RPMI8226 (cell line): ENCODE data around the gene TRIM10.
A peak's percentile ranks its signal among the peaks of the same experiment; 100 is the strongest.

Experiments
- DNase-seq: peaks from one replicate; pipeline ENCODE4 v3.0.0-alpha.2; 2015

The TRIM10 gene, protein sequence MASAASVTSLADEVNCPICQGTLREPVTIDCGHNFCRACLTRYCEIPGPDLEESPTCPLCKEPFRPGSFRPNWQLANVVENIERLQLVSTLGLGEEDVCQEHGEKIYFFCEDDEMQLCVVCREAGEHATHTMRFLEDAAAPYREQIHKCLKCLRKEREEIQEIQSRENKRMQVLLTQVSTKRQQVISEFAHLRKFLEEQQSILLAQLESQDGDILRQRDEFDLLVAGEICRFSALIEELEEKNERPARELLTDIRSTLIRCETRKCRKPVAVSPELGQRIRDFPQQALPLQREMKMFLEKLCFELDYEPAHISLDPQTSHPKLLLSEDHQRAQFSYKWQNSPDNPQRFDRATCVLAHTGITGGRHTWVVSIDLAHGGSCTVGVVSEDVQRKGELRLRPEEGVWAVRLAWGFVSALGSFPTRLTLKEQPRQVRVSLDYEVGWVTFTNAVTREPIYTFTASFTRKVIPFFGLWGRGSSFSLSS

DNA sequence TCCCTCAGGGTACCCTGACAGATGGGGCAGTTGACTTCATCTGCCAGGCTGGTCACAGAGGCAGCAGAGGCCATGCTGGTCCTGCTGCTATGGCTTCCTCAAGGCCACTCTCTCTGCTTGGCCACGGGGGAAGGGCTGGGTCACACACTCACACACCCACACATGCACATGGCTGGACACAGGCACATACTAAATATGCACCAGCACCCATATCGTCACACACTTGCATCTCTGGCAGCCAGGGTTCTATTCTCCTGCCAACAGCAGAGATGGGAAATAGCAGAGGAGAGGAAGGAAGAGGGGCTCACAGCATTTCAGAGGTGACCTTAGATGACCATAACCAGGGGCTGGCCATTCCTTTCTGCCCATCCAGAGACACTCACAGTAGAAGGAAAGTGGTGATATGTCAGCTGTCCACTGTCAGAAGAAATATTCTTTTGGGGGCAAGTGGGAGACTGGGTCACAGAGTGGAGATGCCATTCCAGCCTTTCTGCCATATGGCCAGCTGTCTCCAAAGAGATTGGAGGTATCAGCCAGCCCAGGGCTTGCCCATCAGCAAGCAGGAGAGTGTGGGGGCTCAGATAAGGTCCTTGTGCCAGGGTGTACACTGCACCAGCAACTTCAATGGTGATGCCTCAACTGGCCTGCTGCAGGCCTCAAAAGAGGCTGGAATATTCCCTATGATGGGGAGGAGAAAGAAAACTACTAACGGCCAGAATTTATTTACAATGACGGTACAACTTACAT, at the start of gene TRIM10:
TSS of gene TRIM10 (minus strand) at position 427 of the 747 bp plus-strand sequence. CDS start at position 74, 353 bp downstream.
- DNase-seq = no peak

- DNase-seq = no peak
These were observed 46.7 kb upstream of the TRIM10 start for GRCh38 chr6:30207619-30208295.

GRCh38 chr6:30206799-30207618, 46.0 kb upstream of the TRIM10 start:
- DNase-seq = no peak

DNA sequence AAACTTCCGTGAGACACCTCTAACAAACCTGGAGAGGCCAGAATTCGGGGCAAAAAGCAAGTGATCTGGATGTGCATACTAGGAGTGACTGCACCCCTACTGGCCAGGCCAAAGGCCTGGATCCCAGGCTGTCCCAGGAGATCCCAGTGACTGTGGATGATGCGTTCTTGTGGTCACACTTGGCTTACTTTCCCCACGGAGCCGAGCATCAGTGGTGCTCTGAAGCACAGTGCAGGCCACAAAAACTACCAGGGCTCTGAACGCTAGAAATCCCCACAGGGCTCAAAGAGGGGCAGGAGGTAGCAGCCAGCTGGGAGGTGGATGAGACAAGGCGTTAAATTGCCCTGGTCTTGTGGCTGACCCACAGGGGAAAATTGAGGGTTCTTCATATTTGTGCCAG, 45.1 kb upstream of the TRIM10 start:
- DNase-seq = no peak

DNA sequence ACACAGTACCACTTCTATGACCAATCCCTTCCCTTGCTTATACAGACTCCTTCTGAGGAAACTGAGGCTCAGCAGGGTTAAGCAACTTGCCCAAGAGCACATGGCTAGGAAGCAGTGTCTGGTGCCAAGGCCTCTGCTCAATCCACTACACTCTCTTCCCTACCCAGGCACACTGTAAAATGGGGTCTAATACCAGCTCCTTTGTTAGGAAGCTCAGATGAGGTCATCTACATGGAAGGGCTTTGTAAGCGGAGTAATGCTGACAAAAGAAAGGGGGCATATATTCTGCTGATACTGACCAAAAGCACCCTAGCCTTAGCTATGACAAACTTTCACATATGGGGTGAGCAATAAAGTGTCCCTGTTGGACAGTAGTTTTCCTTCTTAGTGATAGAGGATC, 43.1 kb upstream of the TRIM10 start:
- no peak for DNase-seq

DNA sequence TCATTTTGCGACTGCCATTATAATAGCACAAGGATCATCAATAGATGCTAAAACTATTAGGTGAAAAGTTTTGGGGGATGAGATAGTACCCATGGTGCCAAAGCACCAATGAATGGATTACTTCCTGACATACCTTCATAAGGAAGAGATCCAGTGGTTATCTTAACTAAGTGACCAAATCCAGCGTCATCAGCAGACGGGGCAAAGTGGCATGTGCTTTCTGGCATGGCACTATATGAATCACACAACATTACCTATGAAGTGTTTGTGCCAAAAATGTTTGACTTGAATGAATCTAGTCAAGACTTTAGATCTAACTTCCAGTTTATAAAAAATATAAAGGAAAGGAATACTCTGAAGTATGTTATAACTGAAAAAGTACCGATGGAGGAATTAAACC, 41.4 kb upstream of the TRIM10 start:
- no peak for DNase-seq

DNA sequence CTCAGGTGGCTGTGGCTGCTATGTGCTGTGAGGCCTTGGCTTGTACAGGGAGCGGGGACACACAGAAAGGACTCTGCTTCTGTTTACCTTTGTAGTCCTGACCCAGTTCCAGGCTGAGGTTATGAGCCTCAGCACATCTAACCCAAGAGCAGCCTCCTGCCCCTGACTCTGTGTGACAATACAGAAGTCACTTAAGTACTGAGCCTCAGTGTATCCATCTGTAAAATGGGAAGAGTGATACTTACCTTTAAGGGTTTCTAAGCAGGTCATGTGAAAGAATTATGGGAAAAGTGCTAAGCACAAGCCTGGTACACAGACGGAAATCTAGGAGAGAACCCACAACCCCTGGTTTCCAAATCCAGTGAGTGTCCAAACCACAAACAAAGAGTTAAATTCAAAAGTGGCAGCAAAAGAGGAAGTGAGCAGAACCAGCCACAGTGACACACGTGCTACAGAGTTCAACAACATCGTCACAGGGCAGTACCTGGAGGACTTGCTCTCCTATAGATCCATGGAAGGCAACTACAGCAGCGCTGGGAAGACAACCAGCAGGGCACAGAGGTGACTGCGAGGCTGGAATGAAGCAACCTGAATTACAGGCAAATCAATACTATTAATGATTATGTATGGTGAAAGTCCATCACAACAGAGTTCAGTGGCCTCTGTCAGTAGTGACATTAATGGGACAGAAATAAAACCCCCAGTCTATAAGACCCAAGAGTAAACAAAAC, 39.7 kb upstream of the TRIM10 start:
- DNase-seq = peak; percentile 69

DNA sequence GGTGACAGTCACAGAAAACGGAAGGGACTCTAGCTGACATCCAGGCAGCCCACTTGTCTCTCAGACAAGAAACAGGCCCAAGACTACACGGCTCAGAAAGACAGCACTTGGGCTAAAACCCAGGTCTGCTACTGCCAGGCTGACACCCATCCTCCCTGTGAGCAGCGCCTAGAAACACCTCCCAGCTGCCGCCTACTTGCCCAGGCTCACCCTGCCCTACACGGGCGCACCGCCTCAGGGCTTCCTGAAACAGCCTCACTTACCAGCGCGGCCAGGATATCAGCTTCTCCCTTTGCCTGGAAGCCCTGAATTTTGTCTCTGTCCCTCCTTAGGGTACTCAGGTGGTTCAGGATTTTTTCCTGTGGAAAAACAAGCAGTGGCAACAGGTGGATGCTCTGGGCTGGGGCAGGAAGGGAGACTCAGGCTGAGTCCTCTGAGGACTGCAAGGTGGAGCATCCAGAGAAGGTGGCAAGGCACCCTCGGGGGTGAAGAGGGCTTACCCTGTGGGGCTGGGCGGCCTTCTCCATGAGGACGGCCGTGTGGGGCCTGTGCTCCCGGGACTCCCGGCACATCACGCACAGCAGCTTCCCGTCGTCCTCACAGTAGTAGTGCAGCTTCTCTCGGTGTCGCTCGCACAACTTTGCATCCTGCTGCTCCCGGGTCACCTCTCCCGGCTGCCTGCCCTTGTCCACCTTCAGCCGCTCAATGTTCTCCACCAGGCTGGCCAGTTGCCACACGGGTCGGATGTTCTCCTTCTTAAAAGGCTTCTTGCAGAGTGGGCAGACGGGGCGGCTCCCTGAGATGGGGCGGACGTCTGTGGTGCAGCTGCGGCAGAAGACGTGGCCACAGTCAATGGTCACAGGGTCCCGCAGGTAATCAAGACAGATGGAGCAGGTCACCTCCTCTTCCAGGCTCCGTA, 37.4 kb upstream of the TRIM10 start:
- no peak for DNase-seq

GRCh38 chr6:30196376-30196775, 35.4 kb upstream of the TRIM10 start:
- no peak for DNase-seq

GRCh38 chr6:30195951-30196350, 34.9 kb upstream of the TRIM10 start:
- no peak for DNase-seq

- DNase-seq = no peak
These were observed 34.0 kb upstream of the TRIM10 start for GRCh38 chr6:30194797-30195690.

GRCh38 chr6:30192076-30192475, 31.1 kb upstream of the TRIM10 start:
- no peak for DNase-seq

GRCh38 chr6:30188541-30188940, 27.5 kb upstream of the TRIM10 start:
- no peak for DNase-seq

- no peak for DNase-seq
These were observed 25.0 kb upstream of the TRIM10 start for GRCh38 chr6:30185846-30186484.

DNA sequence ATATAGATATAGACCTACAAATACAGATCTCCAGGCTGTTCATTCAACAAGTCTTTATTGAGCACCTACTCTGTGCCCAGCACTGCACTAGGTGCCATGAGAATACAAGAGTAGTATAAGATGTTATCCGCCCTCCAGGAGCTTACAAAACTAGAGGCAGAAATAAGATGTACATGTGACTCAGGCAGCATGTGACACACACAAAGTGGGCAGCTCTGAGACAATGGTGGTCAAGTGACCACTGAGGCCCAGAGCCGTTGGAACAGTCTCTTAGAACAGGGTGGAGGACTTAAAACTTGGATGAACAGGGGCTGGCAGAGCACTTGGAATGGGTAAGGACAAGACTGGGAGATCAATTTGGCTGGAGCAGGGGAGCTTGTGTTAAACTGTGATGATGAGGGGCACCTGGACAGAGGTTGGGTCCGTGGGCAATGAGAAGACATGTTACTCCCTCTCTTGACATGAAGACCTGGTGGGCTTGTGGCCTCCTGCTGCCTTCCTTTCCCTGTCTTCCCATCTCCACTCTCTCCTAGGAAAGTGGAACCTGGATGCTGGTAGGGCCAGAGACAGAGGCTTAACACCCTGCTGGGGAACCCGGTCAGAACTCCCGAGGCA, 23.5 kb upstream of the TRIM10 start:
- no peak for DNase-seq

DNA sequence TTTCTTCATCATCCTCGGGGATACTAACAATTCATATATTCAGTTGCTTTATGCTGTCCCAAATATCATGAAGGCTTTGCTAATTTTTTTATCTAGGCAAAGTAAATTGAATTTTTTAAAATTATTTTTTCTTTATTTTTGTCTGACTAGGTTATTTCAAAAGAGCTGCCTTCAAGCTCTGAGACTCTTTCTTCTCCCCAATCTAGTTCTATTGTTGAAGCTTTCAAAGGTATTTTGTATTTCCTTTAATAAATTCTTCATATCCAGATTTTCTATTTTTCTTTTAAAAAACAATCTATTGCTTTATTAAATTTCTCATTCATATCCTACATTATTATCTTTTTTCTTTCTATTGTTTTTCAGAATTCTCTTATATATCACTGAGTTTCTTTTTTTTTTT, 19.1 kb upstream of the TRIM10 start:
- DNase-seq = no peak

DNA sequence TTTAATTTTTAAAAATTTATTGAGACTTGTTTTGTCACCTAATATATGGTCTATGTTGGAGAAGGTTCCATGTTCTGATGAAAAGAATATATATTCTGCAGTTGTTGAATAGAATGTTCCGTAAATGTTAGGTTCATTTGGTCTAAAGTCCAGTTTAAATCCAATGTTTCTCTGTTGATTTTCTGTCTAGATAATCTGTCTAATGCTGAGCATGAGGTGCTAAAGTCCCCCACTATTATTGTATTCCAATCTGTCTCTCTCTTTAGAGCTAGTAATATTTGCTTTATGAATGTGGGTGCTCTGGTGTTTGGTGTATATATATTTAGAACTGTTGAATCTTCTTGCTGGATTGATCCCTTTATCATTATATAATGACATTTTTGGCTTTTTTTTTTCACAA, 17.8 kb upstream of the TRIM10 start:
- DNase-seq = no peak

GRCh38 chr6:30175765-30176164, 14.8 kb upstream of the TRIM10 start:
- no peak for DNase-seq

- no peak for DNase-seq
These were observed 11.7 kb upstream of the TRIM10 start for GRCh38 chr6:30172681-30173080.
